T-helper 9 cell (primary cell): ENCODE results near the gene SPECC1.
"Not testable (repeated sequence)": the region's sequence is repeated elsewhere in the genome, so short reads cannot be mapped to it uniquely, and the experiment has no call there.

Source experiments
- DNase-seq: peaks from one replicate; pipeline ENCODE4 v3.0.0-alpha.2; 2020

Gene SPECC1

DNA sequence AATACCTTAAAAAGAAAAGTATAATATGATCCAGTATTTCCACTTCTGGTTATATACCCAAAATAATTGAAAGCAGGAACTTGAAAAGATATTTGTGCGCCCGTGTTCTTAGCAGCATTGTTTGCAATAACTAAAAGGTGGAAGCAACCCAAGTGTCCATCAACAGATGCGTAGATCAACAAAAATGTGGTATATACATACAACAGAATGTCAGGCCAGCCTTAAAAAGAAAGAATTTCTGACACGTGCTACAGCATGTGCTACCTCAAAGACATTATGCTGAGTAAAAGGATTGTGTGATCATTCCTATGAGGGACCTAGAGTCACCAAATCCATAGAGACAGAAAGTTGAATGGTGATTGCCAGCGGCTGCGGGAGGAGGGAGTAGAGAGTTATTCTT, 133.1 kb downstream of the SPECC1 start:
- DNase-seq = no peak

DNA sequence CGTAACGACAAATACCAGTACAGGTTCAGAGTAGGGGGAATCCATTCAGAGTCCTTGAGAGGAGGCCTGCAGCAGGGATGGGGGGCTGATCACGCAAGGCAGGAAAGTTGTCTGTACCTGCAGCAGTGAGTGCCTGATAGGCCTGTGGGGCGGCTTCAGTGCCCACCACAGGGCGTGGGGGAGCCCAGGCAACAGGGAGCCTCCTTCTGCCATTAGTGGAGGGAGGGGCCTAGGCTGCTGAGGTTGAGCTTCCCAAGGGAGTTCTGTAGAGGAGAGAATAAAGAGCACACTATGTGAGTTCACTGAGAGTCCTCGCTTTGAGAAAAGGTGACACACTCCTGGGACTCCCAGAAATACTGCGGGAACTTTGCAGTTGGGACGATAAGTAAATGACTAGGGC, 134.6 kb downstream of the SPECC1 start:
- DNase-seq = no peak

DNA sequence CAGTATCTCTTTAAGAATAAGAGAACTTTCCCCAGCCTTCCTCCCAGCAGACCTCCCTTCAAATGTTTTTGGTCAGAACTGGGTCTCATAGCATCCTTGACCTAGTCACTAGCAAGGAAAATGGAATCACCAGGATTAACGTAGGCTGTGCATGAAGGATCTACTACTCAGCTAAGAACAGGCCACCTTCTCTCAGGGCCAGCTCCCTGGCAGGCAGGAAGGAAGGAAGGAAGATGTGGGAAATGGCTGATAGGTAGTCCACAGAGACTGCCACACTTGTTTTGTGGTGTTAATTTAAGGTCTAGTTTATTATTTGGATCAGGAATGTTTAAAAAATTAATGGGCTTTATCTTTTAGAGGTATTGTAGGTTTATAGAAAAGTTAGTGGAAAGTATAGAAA, 136.4 kb downstream of the SPECC1 start:
- no peak for DNase-seq

DNA sequence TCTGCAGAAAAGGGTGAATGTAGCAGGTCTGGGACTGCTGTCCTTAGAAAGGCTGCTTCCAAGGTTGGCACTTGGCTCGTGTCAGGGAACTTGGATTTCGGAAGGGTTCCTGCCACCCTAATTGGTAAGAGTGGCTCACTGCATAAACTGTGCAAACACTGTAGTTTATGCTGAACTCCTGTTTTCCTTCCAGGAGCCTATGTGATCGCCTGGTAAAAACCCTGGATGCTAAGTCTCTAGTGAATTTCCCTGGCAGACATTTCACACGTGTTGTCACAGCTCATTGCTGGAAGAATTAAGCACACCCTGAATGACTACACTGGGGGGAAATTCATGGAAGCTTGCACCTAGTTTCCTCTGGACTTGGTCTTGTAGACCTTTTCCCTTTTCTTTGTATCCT, 140.1 kb downstream of the SPECC1 start:
- no peak for DNase-seq

DNA sequence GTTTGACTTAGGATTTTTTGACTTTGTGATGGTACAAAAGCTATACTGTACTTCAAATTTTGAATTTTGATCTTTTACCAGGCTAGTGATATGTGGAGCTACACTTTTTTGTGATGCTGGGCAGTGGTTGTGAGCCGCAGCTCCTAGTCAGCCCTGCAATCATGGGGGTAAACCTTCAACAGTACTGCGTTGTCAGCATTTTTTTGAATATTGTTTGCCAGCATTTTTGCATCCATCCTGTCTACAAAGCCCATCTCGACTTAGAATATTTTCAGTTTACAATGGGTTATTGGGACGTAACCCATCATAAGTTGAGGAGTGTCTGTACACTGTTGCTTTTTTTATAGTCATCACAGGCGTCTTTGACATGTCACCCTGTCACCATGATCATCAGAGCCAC, 142.0 kb downstream of the SPECC1 start:
- no peak for DNase-seq

DNA sequence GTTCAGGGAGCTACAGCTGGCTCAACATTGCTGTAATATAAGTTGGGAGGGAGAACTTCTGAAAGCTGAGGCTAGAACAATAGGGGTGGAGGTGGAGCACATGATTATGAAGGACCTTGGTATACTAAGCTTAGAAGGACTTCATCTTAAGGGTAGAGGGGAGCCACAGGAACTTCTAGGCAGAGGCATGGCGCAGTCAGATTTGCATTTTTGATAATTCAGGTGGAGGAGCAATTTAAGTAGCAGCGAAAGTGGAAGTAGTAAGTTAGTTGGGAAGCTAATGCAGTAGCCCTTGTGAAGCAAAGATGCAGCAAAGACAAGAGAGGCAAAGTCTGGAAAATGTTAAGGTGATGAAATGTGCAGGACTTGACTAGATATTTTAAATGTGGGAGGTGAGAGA, 144.1 kb downstream of the SPECC1 start:
- DNase-seq = no peak

DNA sequence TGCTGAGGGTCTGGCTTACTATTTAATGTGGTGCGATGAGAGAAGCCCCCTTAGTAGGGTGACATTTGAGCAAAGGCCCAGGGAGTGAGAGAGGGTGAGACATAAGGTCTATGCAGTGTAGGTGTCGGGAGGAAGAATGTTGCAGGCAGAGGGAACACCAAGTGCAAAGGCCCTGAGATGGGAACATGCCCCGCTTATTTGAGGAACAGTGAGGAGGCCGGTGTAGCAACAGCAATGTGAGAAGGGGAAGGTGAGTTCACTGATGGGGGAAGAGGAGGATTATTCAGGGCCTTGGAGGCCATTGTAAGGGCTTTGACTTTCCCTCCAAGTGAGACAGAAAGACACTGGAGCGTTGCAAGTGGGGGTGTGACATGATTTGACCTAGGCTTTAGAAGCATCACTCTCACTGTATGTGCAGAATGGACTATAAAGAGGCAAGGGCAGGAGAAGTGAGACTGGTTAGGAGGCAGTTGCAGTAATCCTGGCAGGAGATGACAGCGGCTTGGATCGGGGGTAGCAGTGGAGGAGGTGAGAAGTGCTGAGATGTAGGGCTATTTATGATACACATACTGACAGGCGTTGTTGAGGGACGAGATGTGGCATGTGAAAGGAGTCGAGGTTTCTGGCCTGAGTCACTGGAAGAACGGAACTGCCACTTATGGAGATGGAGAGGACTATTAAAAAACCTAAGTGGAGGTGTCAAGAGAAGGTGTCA, 145.3 kb downstream of the SPECC1 start:
- DNase-seq = no peak

DNA sequence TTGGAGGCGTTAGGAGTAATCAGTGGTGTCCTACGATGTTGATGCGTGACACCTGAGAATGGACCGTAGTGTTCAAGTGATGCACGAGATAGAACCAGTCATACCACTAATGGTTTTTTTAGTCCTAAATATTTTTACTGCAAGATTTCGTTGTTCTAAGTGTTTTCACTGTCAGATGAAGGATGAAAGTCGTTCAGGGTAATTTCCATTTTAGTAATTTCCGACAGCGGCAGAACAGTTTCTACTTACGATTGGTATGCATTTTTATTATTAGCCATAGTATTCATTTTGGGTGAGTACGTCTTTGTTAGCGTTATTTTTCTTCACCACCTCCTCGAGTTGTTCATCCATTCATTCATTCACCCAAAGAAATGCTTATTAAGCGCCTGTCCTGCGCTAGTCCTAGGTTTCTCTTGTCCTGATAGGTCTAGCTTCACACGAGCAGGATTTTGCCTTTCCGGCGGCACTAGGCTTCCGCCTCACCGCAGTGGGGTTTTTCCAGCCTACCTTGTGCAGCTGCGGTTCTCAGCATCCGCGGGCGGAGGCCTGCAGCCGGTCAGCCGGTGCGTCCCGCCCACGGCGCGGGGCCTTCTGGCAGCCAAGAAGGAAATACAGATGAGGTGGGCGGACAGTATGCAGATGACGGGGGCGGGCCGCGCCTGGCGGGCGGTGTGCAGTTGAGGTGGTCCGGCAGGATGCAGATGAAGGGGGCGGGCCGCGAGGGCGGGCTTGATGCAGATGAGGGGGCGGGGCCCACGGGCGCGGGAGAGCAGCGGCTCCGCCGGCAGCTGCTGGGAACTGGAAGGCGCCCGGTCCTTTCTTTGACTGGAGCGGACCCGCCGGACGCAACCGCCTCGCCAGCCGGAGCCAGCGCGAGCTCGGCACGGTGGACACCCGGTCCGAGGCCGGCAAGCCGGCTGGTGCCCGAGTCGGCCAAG, 146.4 kb downstream of the SPECC1 start:
- peak; percentile 92 for DNase-seq

DNA sequence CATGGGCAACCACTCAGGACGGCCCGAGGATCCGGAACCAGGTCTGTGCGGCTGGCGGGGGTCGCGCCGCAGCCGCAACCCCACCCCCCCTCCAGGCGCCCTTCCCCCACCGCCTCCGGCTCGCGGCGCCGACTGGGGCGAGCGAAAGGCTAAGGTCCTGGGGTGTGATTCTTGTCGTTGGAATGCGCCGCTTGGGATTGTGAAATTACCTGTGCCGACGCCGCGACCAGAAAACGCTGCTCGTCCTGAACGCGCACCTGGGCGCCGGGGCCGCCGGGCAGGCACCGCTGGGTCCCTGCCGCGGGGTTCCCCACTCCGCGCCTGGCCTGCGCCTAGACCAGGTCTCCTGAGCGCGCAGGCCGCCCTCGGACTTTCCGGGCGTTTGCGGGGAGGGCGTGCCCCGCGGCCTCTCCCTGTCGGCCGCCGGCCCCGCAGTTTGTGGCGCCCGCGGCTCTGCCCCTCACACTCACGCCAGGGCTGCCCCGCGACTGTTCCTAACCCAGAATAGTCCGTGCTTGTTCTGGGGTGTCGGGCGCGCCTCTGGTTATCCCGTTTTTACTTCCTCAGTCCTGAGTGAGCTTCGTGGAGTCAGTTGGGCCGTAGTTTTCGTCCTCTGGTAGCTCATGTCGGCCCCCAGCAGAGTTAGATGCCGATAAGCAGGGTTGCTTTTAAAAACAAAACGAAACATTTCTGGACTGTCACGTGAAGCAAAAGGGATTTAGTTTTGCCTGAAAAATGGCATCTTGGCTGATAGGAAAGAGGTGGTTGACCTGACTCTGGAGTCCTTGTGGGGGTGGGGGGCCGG, 147.2 kb downstream of the SPECC1 start:
- DNase-seq = peak; percentile 25

DNA sequence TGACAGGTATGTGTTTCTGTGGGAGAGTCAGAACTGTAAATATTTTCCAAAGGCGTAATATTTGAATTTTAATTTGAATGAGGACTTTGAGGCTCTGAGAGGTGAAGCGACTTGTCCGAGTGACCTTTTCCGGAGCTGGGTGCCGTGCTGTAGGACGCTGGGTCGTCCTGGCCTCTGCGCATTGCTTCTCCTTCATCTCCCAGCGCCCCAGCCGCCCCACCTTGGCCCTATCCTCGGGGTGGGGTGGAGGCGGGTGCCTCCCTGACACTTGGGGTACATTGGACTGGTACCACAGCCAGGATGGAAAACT, 147.8 kb downstream of the SPECC1 start:
- DNase-seq = no peak

DNA sequence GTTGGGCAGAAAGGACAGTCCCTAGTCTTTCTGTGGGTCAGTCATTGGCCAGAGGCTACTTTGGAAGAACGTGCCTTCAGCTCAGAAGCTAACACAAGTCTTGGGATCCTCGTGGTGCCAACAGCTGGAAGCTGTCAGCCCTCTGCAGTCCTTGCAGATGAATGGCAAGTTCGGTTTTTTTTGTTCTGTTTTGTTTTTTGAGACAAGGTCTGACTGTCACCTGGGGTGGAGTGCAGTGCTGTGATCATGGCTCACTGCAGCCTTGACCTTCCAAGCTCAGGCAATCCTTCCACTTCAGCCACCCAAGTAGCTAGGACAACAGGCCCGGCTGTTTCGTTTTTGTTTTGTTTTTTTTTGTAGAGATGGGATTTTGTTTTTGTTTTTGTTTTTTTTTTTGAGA, 149.4 kb downstream of the SPECC1 start:
- no peak for DNase-seq

DNA sequence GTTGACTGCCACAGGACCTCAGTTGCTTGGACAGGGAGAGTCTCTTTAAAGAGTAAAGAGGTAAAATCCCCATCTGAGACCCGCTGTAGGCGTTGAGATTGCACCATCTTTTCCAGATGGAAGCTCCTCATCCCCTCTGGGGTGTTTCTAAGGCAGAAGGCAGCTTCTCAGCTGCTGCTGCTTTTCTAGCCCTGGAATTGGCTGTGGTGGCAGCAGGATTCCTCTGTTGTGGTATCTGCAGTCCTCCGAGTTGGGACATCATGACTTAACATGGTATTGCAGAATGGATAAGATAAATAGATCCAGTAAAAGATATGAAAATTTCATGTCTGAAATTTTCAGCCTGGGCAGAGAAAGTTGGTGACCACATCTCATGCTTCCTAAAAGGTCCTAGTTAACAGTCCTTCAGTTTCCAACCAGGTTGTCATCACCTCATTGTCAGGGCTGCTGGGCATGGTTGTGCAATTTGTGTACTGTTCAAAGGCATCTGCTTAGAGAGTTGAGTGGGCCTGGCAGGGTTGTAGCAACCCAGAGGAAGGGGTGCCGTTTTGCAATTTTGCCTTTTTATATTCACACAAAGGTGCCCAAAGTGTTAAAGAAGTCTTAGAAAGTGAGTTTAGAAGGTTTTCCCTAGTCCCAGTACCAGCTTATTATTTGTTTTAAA, 150.4 kb downstream of the SPECC1 start:
- DNase-seq = no peak

DNA sequence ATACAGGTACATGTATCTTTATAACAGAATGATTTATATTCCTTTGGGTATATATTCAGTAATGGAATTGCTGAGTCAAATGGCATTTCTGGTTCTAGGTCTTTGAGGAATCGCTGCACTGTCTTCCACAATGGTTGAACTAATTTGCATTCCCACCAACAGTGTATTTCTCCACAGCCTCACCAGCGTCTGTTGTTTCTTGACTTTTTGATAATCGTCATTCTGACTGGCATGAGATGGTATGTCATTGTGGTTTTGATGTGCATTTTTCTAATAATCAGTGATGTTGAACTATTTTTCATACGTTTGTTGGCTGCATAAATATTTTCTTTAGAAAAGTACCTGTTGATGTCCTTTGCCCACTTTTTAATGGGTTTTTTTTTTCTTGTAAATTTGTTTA, 156.4 kb downstream of the SPECC1 start:
- not testable (repeated sequence) for DNase-seq

DNA sequence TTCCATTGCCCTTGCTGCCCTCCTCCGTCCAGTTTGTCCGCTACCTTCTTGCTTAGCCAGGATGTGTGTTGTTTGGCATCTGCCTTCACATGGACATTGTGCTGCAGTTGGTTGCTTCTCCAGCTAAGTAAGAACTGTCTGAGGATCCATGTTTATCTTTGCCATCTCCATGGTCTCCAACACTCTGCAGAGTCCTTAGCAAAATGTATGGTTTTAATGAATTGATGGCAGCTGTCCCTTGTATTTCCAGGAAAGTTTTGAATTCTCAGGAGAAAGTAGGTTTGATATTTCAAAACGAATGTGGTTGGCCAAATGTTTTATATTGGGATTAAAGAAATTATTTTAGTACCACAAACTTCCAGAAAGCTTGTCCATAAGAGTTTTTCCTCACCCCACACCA, 160.9 kb downstream of the SPECC1 start:
- no peak for DNase-seq

DNA sequence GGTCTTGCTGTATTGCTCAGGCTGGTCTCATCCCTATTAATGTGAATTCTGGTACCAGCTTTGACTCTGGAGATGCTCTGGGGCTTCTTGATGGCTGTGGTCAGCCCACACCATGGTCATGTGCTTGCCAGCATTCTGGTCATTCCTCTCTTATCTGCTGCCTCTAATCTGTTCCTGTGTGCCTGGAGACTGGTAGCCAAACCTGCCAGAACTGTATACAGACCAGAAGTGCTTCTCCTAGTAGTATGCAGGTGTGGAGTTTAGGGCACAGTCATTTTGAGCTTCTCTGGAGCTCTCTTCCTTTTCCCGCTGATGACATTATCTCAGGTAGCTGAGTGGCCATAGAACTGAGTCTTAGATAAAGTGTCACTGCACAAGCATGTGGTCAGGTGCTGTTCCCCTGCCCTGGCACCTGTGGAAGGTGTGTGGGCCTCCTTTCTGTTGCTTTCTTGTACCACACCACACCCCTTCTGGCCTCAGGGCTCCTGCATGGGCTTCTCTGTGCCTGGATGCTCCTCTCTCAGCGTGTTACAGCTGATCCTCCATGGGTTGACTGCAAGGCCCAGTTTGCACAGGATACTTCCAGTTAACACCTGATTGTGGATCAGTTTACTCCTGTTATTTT, 162.7 kb downstream of the SPECC1 start:
- no peak for DNase-seq

DNA sequence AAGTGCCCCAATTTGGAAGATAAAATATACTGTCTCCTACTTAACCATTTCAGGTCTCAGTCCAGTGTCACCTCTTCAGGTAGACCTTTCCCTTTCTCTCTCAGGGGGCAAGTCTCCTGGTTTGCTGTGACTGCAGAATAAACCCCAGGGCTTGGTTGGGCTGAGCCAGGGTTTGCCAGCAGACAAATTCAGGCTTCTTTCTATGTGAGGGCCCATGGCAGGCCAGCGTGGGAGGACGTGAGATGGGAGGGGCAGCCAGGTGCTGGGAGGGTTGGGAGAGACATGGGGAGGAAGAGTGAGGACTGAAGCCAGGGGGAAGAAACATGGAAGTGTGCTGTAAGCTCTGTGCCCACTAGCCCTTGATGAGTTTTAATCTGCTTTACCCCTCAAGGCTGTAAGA, 163.2 kb downstream of the SPECC1 start:
- no peak for DNase-seq

DNA sequence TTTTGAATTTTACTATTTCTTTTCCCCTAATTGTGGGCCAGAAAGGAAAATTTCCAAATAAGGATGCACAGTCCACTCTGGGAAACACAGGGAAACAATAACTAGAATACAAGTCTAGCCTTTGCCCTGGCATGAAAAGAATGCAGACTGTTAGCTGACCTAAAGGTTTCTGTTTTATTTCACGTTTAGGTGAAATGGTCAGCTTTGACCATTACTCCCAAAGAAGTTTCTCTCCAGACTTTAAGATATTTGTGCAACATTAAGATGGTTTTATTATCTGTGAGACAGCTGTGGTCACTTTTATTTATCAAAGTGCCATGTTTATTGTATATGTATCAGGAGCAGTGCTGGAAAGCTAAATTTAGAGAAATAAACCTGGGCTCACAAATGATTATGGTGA, 163.9 kb downstream of the SPECC1 start:
- no peak for DNase-seq

DNA sequence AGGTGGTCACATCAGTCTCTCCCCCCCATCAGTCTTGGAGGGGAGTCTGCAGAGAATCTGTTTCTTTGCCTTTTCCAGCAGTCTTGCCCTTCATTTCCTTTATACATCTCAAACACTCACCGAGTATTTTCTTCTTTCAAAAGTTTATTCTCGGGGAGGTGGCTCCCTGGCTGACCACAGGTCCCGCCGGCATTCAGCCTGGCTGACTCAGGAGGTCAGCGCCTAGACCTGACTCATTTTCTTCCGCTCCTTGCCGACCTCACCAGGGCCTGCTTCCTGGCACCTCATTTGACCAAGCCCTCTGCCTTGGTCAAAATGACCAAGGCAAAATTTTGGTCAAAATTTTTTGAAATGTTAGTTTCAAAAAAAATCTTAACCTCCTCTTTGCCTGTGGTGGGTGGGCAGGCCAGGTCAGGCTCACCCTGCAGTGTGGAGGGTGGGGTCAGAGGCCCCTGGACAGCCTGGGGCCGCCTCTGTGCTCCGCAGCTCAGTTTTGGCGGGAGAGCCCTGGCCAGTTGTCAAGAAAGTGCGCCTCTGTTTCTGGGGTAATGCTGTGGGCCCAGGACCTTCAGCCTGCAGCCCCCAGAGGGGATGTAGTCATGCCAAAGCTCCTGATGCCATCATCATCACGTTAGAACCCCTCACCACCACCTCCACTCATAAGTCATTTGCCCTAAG, 165.6 kb downstream of the SPECC1 start:
- no peak for DNase-seq

DNA sequence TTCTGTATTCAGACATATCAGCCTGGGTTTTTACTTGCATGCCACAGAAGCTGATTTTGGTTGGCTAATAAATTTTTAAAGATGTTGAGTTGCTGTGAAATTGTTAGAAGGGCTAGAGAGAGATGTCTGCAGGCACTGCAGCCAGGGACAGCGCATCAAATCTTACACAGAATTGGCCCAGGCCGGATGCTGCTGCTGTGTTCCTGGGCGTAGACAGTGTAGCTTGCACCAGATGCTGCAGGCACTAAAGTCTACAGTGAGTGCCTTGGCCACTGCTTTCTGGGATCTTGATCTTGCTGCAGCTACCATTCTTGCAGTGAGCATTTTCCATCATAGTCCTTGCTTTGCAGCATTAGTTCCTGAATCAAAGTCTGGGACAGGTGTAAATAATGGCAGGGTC, 169.9 kb downstream of the SPECC1 start:
- no peak for DNase-seq

DNA sequence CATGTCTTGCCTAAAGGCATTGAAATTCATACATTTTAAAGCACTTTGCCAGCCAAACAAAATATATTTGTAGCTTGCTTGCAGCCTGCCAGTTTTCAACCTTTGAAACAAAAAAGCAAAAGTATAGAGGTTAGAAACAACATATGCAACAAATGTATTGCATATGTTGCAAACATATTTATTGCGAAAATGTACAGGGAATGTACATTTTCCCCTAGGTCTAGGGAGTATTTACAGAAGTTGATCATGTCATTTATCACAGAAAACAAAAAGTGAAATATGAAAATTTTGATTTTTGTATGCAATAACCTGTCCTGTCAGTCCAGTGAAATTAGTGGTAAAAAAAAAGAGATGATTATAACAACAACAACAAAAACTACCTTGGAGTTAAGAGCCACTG, 171.5 kb downstream of the SPECC1 start:
- DNase-seq = no peak

DNA sequence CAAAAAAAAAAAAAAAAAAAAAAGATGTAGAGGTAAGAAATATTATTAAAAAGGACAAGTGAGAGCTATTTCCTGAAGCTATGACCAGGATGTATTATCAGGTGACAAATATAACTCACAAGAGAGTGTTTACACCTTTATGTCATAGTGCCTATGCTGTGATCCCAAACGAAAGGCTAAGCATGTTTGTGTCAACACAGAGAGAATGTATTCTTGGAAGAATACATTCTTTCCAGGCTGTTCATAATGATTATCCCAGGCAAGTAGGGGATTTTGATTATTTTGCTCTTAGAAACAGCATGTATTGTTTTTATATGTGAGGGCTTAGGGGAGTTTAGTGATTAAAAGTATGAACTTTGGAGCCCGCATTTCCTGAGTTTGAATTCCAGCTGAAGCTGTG, 175.0 kb downstream of the SPECC1 start:
- no peak for DNase-seq
